ENCODE data around the gene ATP5ME.

ATP5ME gene

GRCh38 chr4:684623-685327 is 10.7 kb upstream of the ATP5ME start:
- DNase-seq (ENCODE audit: low read depth in 2 of 2): no peak

DNA sequence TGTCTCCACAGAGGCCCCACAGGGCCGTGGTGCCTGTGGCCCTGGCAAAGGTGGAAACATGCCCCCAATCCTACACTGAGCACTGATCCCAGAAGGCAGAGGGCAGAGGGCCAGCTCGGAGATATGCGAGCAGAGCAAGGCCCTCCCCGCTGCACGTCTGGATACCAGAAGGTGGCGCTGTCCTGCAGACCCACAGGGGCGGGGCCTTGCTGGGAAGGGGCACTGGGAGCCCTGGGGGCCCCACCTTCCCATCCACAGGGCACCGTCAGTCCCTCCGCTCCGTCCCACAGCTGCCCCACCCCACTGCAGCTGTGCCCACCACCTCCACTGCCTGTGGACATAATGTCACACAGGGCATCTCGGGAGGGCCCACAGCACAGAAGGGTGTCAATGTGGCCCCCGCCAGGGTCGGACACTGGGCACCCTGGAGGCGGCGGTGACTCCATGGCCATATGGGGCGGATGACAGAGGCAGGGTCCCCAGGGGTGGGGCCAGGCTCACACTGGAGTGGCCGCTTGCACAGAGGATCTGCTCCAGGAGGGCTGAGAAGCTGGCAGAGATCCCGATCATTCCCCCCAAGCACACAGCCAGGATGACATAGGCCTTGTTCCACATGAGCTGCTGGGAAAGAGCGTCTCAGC is 10.0 kb upstream of the ATP5ME start:
- DNase-seq (ENCODE audit: low read depth in 2 of 2): no peak

DNA sequence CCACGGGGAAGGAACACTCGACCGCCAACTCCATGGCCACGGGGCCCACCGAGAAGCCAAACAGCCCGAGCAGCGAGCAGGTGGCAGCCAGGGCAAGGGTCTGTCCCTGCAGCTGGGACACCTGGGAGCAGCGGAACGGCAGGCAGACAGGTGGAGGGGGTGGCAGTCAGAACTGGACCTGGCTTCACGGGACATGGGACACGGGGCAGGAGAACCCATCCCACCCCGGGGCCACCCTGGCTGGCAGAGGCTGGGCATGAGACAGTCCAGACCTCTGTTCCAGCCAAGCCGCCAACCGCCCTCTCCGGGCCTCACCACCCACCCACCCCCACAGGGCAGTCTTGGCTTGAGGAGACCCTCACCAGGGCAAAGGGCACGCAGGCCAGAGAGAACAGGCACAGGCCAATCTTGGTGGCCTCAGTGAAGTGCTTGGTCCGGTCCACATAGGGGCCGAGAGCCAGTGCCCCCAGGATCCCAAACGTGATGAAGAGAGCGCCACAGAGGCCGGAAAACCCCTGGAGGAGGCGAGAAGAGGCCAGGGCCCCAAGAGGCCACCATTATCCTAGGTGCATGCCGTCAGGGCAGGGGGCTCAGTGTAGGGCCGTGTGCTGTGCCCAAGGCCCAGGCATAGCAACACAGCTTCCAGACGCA is 9.3 kb upstream of the ATP5ME start:
- no peak for DNase-seq (ENCODE audit: low read depth in 2 of 2)

DNA sequence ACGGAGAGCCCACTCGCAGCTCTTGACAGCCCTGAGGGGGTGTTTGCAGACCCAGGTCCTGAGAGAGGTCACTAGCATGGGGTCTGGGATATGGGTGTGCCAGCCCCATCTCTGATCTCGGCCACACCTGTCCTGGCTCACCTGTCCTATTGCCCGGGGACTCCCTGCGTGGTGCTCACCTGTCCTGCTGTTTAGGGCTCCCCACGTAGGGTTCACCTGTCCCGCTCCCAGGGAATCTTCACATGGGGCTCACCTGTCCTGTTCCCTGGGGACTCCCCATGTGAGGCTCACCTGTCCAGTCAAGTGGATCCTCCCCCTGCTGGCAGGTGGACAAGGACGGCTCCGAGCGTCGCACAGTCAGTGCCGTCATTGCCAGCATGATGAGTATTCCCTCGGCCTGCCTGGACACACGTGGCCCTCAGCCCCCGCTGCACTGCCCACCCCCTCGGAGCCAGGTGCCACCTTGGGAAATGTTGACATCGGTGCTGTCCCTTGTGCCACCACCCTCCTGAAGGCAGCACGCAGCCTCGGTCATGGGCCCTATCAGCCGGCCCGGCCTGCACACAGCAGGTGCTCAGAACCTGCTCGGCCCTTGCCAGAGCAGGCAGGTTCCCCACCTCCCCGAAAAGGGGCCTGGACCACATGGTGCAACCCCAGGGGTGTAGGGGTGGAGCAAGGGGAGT is 8.6 kb upstream of the ATP5ME start:
- no peak for DNase-seq (ENCODE audit: low read depth in 2 of 2)

GRCh38 chr4:681736-682451 is 7.8 kb upstream of the ATP5ME start:
- DNase-seq (ENCODE audit: low read depth in 2 of 2): no peak

DNA sequence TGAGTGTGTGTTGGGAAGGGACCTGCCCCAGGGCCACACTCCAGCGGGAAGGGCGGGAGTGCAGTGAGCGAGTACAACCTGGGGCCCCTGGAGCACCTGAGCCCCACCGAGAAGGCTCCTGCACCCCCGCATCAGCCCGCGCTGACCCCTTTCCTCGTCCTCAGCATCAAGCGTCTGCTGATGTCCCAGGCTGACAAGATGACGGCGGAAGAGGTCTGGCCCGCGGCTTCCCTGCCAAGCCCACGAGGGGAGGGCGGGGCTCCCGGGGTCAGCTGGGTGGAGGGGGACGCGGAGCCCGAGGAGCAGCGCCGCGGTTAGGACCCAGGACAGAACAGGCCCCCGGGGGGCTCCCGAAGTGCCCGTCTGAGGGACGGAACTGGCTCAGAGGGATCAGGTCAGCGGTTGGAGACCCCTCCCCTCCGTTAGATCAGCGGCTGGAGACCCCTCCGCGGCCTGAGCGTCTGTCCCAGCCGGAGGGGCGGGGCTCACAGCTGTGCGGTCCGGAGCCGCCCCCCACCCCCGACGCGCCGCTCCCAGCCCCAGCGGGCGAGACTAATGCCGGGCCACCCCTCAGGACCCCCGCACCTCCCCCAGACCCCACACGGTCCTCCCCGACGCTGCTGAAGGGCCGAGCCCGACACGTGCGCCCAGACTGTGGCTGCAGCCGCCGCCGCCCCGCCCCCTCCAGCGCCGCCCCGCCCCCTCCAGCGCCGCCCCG is 7.0 kb upstream of the ATP5ME start:
- DNase-seq (ENCODE audit: low read depth in 2 of 2): no peak

DNA sequence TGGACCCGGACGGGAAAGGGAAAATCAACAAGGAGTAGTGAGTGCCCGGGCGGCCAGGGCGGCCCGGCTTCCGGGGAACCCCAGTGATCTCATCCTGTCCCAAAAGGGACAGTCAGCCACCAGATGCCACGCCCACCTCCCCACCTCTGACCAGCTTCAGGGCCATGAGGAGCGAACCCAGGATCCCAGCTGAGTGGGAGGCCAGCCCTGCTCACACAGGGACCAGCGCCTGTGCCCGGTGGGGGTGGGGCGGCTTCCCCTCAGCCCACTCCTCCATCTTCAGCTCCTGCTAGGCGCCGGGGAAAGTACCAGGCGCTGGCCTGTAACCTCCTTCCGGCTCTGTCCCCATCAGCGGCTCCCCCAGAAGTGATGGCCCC is 6.5 kb upstream of the ATP5ME start:
- DNase-seq (ENCODE audit: low read depth in 2 of 2): no peak

DNA sequence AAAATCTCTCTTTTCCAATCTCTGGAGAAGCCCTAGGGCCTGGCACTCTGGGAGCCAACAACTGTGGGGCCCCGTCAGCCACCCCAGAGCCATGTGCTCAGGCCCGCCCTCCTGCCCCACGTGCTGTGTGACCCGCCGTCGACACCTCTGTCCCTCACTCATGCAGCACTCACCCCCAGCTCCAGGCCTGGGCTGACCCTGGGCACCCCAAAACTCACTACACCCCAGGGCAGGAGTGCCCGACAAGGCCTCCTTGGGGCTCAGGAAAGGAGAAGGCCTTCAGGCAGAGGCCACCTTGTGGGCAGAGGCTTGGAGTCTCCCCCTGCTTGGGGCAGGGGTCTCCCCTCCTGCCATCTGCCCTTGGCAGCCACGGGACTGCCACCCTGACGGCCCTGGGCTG is 6.0 kb upstream of the ATP5ME start:
- no peak for DNase-seq (ENCODE audit: low read depth in 2 of 2)

DNA sequence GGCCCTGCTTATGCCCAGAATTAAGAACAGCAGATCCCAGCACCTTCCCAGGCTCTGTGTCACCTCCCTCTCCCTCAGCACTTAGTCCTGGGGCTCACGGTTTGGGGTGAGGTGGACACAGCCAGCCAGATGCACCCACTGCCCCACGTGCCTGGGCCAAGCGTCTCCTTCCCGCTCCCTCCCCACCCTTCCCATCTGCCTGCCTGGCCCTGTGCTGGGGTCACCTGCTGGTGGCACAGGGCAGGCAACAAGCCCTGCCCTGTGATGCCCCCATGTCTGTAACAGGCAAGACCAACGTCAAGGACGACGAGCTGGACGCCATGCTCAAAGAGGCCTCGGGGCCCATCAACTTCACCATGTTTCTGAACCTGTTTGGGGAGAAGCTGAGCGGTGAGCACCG is 5.6 kb upstream of the ATP5ME start:
- DNase-seq (ENCODE audit: low read depth in 2 of 2): no peak

GRCh38 chr4:679104-679481 is 5.0 kb upstream of the ATP5ME start:
- no peak for DNase-seq (ENCODE audit: low read depth in 2 of 2)

- no peak for DNase-seq (ENCODE audit: low read depth in 2 of 2)
Measured at GRCh38 chr4:678331-679103, 4.4 kb upstream of the ATP5ME start.

DNA sequence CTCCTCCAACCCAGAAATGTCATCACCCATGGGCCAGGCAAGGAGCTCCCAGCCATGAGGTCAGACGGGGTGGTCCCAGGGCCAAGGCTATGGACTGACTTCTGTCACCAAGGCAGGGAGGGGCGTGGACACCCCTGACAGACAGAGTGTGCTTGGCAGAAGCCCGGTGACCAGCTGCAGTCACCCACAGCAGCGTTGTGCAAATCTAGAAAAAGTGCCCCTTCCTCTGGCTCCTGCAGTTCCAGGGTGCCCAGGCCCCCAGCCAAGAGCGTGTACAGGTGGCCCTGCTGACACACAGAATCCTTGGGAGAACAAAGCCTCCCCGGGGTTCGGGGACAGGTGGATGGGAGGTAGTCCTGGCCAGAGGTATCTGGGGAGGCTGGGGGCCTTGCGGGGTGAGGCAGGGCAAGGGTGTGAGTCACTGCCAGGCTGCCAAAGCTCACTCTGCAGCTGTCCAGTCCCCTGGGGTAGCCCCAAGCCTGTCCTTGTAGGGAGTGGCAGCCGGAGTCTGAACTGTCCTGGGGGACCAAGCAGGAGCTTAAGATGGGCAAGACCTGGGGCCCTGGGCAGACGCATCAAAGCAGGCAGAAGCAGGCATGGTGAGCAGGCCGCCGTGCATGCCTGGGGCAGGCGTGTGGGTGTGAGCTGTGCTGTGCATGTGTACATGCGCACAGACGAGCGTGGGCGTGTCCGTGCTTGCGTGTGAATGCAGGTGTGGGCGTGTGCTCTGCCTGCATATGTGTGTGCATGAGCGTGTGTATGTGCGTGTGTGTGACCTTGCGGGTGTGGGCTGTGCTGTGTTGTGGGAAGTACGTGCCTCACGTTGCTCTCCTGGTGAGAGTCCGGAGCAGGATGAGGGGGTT is 3.6 kb upstream of the ATP5ME start:
- DNase-seq (ENCODE audit: low read depth in 2 of 2): no peak

GRCh38 chr4:676871-677235 is 2.8 kb upstream of the ATP5ME start:
- no peak for DNase-seq (ENCODE audit: low read depth in 2 of 2)

- DNase-seq (ENCODE audit: low read depth in 2 of 2): no peak
Measured at GRCh38 chr4:675980-676870, 2.1 kb upstream of the ATP5ME start.

- no peak for DNase-seq (ENCODE audit: low read depth in 2 of 2)
Measured at GRCh38 chr4:675036-675882, 1.2 kb upstream of the ATP5ME start.

GRCh38 chr4:673349-674091 is 556 bp downstream of the ATP5ME start:
- DNase-seq (ENCODE audit: low read depth in 2 of 2): no peak

GRCh38 chr4:671769-672168 is 2.3 kb downstream of the ATP5ME start:
- DNase-seq (ENCODE audit: low read depth in 2 of 2): no peak
